ENCODE measurements around the gene SERPINA3. TPM values are rescaled to one million over a fixed set of nuclear protein-coding genes. Genes with fewer than 3 reads are reported as not detected.

Gene SERPINA3
- total RNA-seq, 1 donor from 2014 or later: 33.9 TPM

- no peaks in the 10 kb centered on the region for H3K36me3 ChIP-seq (ENCODE audit: control insufficient read depth, insufficient read depth, low read length)
- no peaks in the 10 kb centered on the region for H3K27me3 ChIP-seq (ENCODE audit: control insufficient read depth, insufficient read depth, low read length)
- no peak for DNase-seq (ENCODE audit: low read depth)
- no peak for TF ChIP-seq CTCF (IDR thresholded peaks at IDR 0.05; ENCODE audit: insufficient read depth, low read length, poor library complexity, severe bottlenecking)
- no peak overlapping the region for H3K4me3 ChIP-seq (ENCODE audit: low read depth, low read length)
Observed at GRCh38 chr14:94655169-94655710, 43.0 kb downstream of the SERPINA3 start.

- Histone ChIP-seq H3K27me3 (ENCODE audit: control insufficient read depth, insufficient read depth, low read length) (no peaks in the 10 kb centered on the region), H3K36me3 (ENCODE audit: control insufficient read depth, insufficient read depth, low read length) (no peaks in the 10 kb centered on the region), H3K4me3 (ENCODE audit: low read depth, low read length) (no peak overlapping the region)
- no peak for DNase-seq (ENCODE audit: low read depth)
- no peak for TF ChIP-seq CTCF (IDR thresholded peaks at IDR 0.05; ENCODE audit: insufficient read depth, low read length, poor library complexity, severe bottlenecking)
Observed at GRCh38 chr14:94656043-94656442, 43.9 kb downstream of the SERPINA3 start.

- no peaks in the 10 kb centered on the region for H3K27me3 ChIP-seq (ENCODE audit: control insufficient read depth, insufficient read depth, low read length)
- DNase-seq (ENCODE audit: low read depth): no peak
- no peak overlapping the region for H3K4me3 ChIP-seq (ENCODE audit: low read depth, low read length)
- no peak for TF ChIP-seq CTCF (IDR thresholded peaks at IDR 0.05; ENCODE audit: insufficient read depth, low read length, poor library complexity, severe bottlenecking)
- H3K36me3 ChIP-seq (ENCODE audit: control insufficient read depth, insufficient read depth, low read length): no peaks in the 10 kb centered on the region
Observed at GRCh38 chr14:94659256-94659655, 47.1 kb downstream of the SERPINA3 start.

- no peak overlapping the region for H3K4me3 ChIP-seq (ENCODE audit: low read depth, low read length)
- DNase-seq (ENCODE audit: low read depth): no peak
- no peaks in the 10 kb centered on the region for H3K27me3 ChIP-seq (ENCODE audit: control insufficient read depth, insufficient read depth, low read length)
- no peak for TF ChIP-seq CTCF (IDR thresholded peaks at IDR 0.05; ENCODE audit: insufficient read depth, low read length, poor library complexity, severe bottlenecking)
- no peaks in the 10 kb centered on the region for H3K36me3 ChIP-seq (ENCODE audit: control insufficient read depth, insufficient read depth, low read length)
Observed at GRCh38 chr14:94659901-94660300, 47.7 kb downstream of the SERPINA3 start.

GRCh38 chr14:94660306-94660946 is 48.2 kb downstream of the SERPINA3 start:
- Histone ChIP-seq H3K4me3 (ENCODE audit: low read depth, low read length) (no peak overlapping the region), H3K27me3 (ENCODE audit: control insufficient read depth, insufficient read depth, low read length) (no peaks in the 10 kb centered on the region), H3K36me3 (ENCODE audit: control insufficient read depth, insufficient read depth, low read length) (no peaks in the 10 kb centered on the region)
- TF ChIP-seq CTCF (IDR thresholded peaks at IDR 0.05; ENCODE audit: insufficient read depth, low read length, poor library complexity, severe bottlenecking): no peak
- DNase-seq (ENCODE audit: low read depth): no peak

GRCh38 chr14:94663538-94663937 is 51.3 kb downstream of the SERPINA3 start:
- no peak for DNase-seq (ENCODE audit: low read depth)
- Histone ChIP-seq H3K36me3 (ENCODE audit: control insufficient read depth, insufficient read depth, low read length) (no peaks in the 10 kb centered on the region), H3K4me3 (ENCODE audit: low read depth, low read length) (no peak overlapping the region), H3K27me3 (ENCODE audit: control insufficient read depth, insufficient read depth, low read length) (no peaks in the 10 kb centered on the region)
- no peak for TF ChIP-seq CTCF (IDR thresholded peaks at IDR 0.05; ENCODE audit: insufficient read depth, low read length, poor library complexity, severe bottlenecking)
